ENCODE measurements around the gene ATP11A. TPM values are rescaled to one million over a fixed set of nuclear protein-coding genes. Genes with fewer than 3 reads are reported as not detected.

The ATP11A gene
- total RNA-seq, 1 experiment from 2014 or later: 65.3 TPM

DNA sequence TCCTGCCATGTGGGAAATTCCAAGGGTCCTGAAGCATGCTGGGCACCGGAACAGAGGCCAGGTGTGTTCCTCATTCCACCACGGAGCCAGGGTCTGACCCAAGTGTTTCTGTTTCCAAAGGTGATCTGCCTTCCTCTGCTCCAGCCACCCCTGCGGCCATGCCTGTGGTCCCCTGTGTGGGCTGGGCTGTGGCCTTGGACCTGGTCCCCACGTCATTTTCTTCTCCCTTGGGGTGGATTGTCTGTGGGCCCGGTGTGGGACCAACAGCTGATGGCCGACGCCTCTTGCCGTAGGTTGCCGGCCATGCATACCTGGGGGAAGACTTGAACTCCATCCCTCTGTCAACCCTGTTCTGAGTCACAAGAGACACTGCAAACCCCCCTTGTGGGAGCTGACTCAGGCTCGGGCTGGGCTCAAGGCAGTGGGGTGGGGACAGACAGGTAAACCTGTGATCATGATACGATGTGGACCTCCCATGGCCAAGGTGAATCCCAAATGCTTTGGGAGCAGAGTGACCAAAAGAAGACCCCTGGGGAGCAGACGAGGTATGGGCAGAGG, 35.0 kb downstream of the ATP11A start:
- no peak overlapping the region for H3K23ac ChIP-seq (ENCODE audit: insufficient read length, low read depth, low read length)
- Mint-ChIP-seq H3K36me3 (ENCODE audit: insufficient read depth in 1 of 3, low read depth in 3 of 3) (peaks cover 2 to 37% (median 23%) of the 10 kb centered on the region in 3 experiments; a peak in 6 of 7 replicates), H3K4me3 (no peak overlapping the region), H3K27me3 (ENCODE audit: low read depth) (no peaks in the 10 kb centered on the region), H3K9me3 (peaks cover 10 to 25% of the 10 kb centered on the region in 2 experiments), H3K4me1 (peaks cover 67 to 69% of the 10 kb centered on the region in 2 experiments), H3K27ac (peak overlapping the region in 2 of 3 experiments; percentile 84 to 90; a peak in 2 of 7 replicates)
- no peaks in the 10 kb centered on the region for H3K9me3 ChIP-seq (ENCODE audit: control insufficient read depth, low read depth, low read length)
- no peak for DNase-seq
- H3K14ac ChIP-seq (ENCODE audit: insufficient read depth, low read length): no peak overlapping the region; the same call in 1 of the 2 replicates
- no peak overlapping the region for H3T11ph ChIP-seq (ENCODE audit: low read length)
- TF ChIP-seq, protein P1, sequence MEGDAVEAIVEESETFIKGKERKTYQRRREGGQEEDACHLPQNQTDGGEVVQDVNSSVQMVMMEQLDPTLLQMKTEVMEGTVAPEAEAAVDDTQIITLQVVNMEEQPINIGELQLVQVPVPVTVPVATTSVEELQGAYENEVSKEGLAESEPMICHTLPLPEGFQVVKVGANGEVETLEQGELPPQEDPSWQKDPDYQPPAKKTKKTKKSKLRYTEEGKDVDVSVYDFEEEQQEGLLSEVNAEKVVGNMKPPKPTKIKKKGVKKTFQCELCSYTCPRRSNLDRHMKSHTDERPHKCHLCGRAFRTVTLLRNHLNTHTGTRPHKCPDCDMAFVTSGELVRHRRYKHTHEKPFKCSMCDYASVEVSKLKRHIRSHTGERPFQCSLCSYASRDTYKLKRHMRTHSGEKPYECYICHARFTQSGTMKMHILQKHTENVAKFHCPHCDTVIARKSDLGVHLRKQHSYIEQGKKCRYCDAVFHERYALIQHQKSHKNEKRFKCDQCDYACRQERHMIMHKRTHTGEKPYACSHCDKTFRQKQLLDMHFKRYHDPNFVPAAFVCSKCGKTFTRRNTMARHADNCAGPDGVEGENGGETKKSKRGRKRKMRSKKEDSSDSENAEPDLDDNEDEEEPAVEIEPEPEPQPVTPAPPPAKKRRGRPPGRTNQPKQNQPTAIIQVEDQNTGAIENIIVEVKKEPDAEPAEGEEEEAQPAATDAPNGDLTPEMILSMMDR (conservative IDR thresholded peaks at IDR 0.05): no peak
- H3K79me2 ChIP-seq (ENCODE audit: insufficient read depth, low read length): peaks cover 9% of the 10 kb centered on the region; the same call in 1 of the 2 replicates
- H4K91ac ChIP-seq (ENCODE audit: insufficient read length, low read depth, low read length): no peak overlapping the region
- no peaks in the 10 kb centered on the region for H3K79me1 ChIP-seq (ENCODE audit: insufficient read depth, low read depth, low read length, poor library complexity, severe bottlenecking)
- no peak overlapping the region for H2BK120ac ChIP-seq (ENCODE audit: low read depth, low read length, poor library complexity, severe bottlenecking)
- no peak overlapping the region for H3K27ac ChIP-seq (ENCODE audit: insufficient read length, low read depth, low read length)
- H3K23me2 ChIP-seq (ENCODE audit: insufficient read length, low read depth, low read length, poor library complexity, severe bottlenecking): no peaks in the 10 kb centered on the region
- H3K4me2 ChIP-seq (ENCODE audit: insufficient read depth, insufficient read length, low read length): no peak overlapping the region
- H2BK15ac ChIP-seq (ENCODE audit: low read depth, low read length): no peak overlapping the region
- H3K56ac ChIP-seq (ENCODE audit: insufficient read length, low read depth, low read length): no peak overlapping the region
- H3K4me1 ChIP-seq (ENCODE audit: insufficient read depth, low read length): peaks cover 8% of the 10 kb centered on the region; the same call in 1 of the 2 replicates
- no peak overlapping the region for H2BK12ac ChIP-seq (ENCODE audit: insufficient read length, low read depth, low read length)
- H2AFZ ChIP-seq (ENCODE audit: low read length): no peak overlapping the region
- no peak overlapping the region for H3K4ac ChIP-seq (ENCODE audit: low read depth, low read length)
- no peak overlapping the region for H3K9ac ChIP-seq (ENCODE audit: extremely low read depth, insufficient read length, low read length)
- H2BK20ac ChIP-seq (ENCODE audit: low read depth, low read length, poor library complexity, severe bottlenecking): no peak overlapping the region
- no peaks in the 10 kb centered on the region for H4K20me1 ChIP-seq (ENCODE audit: control insufficient read depth, insufficient read depth, insufficient read length)
- H2BK5ac ChIP-seq (ENCODE audit: insufficient read length, low read length): no peak overlapping the region
- no peak overlapping the region for H3K18ac ChIP-seq (ENCODE audit: insufficient read length, low read depth, low read length)
- H4K8ac ChIP-seq (replicated peaks; ENCODE audit: insufficient read length, low read depth, low read length): no peak overlapping the region
- no peak overlapping the region for H4K5ac ChIP-seq (ENCODE audit: insufficient read length, low read depth, low read length)
- WGBS (ENCODE audit: extremely low coverage, insufficient read length, low lambda C conversion rate): no CpG with 5 or more reads among the region's 12 CpGs
- no peak overlapping the region for H2AK5ac ChIP-seq (ENCODE audit: insufficient read length, low read length)
- H3K27me3 ChIP-seq (ENCODE audit: insufficient read depth, low read length): no peaks in the 10 kb centered on the region

Data from H9 (cell line).